ENCODE measurements around the gene MYEF2.

- TF ChIP-seq, protein P1, sequence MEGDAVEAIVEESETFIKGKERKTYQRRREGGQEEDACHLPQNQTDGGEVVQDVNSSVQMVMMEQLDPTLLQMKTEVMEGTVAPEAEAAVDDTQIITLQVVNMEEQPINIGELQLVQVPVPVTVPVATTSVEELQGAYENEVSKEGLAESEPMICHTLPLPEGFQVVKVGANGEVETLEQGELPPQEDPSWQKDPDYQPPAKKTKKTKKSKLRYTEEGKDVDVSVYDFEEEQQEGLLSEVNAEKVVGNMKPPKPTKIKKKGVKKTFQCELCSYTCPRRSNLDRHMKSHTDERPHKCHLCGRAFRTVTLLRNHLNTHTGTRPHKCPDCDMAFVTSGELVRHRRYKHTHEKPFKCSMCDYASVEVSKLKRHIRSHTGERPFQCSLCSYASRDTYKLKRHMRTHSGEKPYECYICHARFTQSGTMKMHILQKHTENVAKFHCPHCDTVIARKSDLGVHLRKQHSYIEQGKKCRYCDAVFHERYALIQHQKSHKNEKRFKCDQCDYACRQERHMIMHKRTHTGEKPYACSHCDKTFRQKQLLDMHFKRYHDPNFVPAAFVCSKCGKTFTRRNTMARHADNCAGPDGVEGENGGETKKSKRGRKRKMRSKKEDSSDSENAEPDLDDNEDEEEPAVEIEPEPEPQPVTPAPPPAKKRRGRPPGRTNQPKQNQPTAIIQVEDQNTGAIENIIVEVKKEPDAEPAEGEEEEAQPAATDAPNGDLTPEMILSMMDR (IDR thresholded peaks at IDR 0.05): no peak
- TF ChIP-seq EP300 (IDR thresholded peaks at IDR 0.05) (no peak), POLR2AphosphoS5 (IDR thresholded peaks at IDR 0.05) (no peak), POLR2A (IDR thresholded peaks at IDR 0.05) (no peak)
Measured at GRCh38 chr15:48091522-48091921, 86.6 kb downstream of the MYEF2 start.
